Right lobe of liver (tissue), 6 donors: ENCODE measurements around the gene RNF8. TPM values are rescaled to one million over a fixed set of nuclear protein-coding genes. Genes with fewer than 3 reads are reported as not detected.

Experiments used
- ATAC-seq, 4 donors: fragments of 200-7000 bp; cut with Tn5 transposase; one replicate each; pipeline ENCODE4 v1.9.1; 2020; ENCODE audit warnings: mild to moderate bottlenecking in 4 of 4, moderate library complexity in 4 of 4
- DNase-seq, 3 donors: peaks; one replicate each; pipeline ENCODE4 v3.0.0-alpha.2; 2020
- H3K27ac ChIP-seq, 3 donors: fragments of 200-600 bp; one replicate each; pipeline ENCODE4 v1.8.0; 2022
- H3K27me3 ChIP-seq, 2 donors: fragments of 200-600 bp; one replicate each; pipeline ENCODE4 v1.8.0; 2022
- H3K36me3 ChIP-seq, 4 donors: fragments of 200-600 bp; sonication (generic) in 1 of 4; one replicate each; pipeline versions ENCODE4 v1.5.1 to v1.8.0; 2017 to 2022; ENCODE audit warnings: control low read depth in 1 of 4
- H3K4me1 ChIP-seq, 4 donors: fragments of 200-600 bp; sonication (generic) in 1 of 4; one replicate each; pipeline versions ENCODE4 v1.5.1 to v1.8.0; 2017 to 2022; ENCODE audit warnings: control low read depth in 1 of 4
- H3K4me3 ChIP-seq, 3 donors: fragments of 200-600 bp; one replicate each; pipeline ENCODE4 v1.8.0; 2022
- H3K9me3 ChIP-seq, 4 donors: fragments of 200-600 bp; sonication (generic) in 1 of 4; one replicate each; pipeline versions ENCODE4 v1.5.1 to v1.8.0; 2017 to 2022; ENCODE audit warnings: control low read depth in 1 of 4
- CTCF ChIP-seq, 4 donors: fragments of 200-600 bp in 3 of 4; fragments of 450-650 bp in 1 of 4; IDR thresholded peaks; one replicate each; pipeline versions ENCODE4 v1.5.1 to v1.8.0; 2016 to 2022; ENCODE audit warnings: antibody characterized with exemption in 4 of 4, mild to moderate bottlenecking in 2 of 4
- POLR2A ChIP-seq: fragments of 450-650 bp; IDR thresholded peaks from one replicate; pipeline ENCODE4 v1.6.1; 2017; ENCODE audit warnings: antibody characterized with exemption, mild to moderate bottlenecking
- WGBS: methylation state at CpG from one replicate; pipeline ENCODE4 v1.1.6; 2018; ENCODE audit warnings: low coverage, low lambda C conversion rate; ENCODE audit not compliant: insufficient coverage; ENCODE audit errors: missing lambda C conversion rate; 5-methylcytosine and 5-hydroxymethylcytosine counted together
- intact Hi-C, 2 donors: fragments of 100-400 bp; cut with DNase I; formaldehyde crosslinking; loops; one replicate each; pipeline versions ENCODE4 v1.11.2 to v1.14.1; 2022
- total RNA-seq, 6 experiments: library from RNA; depleted of rRNA in 2 of 6; stranded (reverse); fragments of >200 nt in 2 of 6; fragmentation: NEBNext Ultra II Directional in 3 of 6; extraction: Animal tissue kit (Norgen Biotek cat#: 25700) in 3 of 6; gene quantifications; one replicate each; pipeline versions ENCODE4 v1.1.0 to v1.2.4, GENCODE V29; 2016 to 2023
- donor health status: DM: no; HTN: yes; CAD: no.
- donor health status: DM: no; HTN: no; CAD: no.
- donor health status: DM: no; HTN: no; CAD: no.
- donor health status: DM: no; HTN: yes; CAD: no.
- donor health status: DM: no; HTN: yes; CAD: no.

Gene RNF8
- total RNA-seq, 6 experiments from 2014 or later, result 4.3 to 7.1 (median 6.1) TPM

- Histone ChIP-seq H3K9me3 (no peaks in the 10 kb centered on the region), H3K4me1 (no peaks in the 10 kb centered on the region), H3K27ac (no peak overlapping the region), H3K4me3 (no peak overlapping the region), H3K36me3 (peaks cover 0 to 24% (median 0%) of the 10 kb centered on the region in 4 donors), H3K27me3 (no peaks in the 10 kb centered on the region)
- intact Hi-C loops, result no loop called here
- WGBS, result 86% methylated on average over 2 of the region's 2 CpGs
- ATAC-seq (no peak), DNase-seq (no peak)
- TF ChIP-seq POLR2A, result no peak
- no peak for TF ChIP-seq CTCF (IDR thresholded peaks at IDR 0.05)
Measured at GRCh38 chr6:37362101-37362828, 8.5 kb downstream of the RNF8 start.

- intact Hi-C loops, result no loop called here
- 38% methylated on average over 2 of the region's 2 CpGs for WGBS
- ATAC-seq (peak in 3 of 4 donors; percentile 34 to 44 (median 40)), DNase-seq (no peak)
- Histone ChIP-seq H3K9me3 (no peaks in the 10 kb centered on the region), H3K27me3 (no peaks in the 10 kb centered on the region), H3K36me3 (peaks cover 0 to 23% (median 3%) of the 10 kb centered on the region in 4 donors), H3K4me1 (no peaks in the 10 kb centered on the region), H3K4me3 (no peak overlapping the region), H3K27ac (no peak overlapping the region)
- TF ChIP-seq CTCF (IDR thresholded peaks at IDR 0.05) (peak in 3 of 4 donors; percentile 16 to 34 (median 21)), POLR2A (no peak)
Measured at GRCh38 chr6:37365791-37366190, 12.0 kb downstream of the RNF8 start.

- Histone ChIP-seq H3K27me3 (no peaks in the 10 kb centered on the region), H3K4me1 (no peaks in the 10 kb centered on the region), H3K4me3 (no peak overlapping the region), H3K36me3 (peaks cover 0 to 20% (median 3%) of the 10 kb centered on the region in 4 donors), H3K27ac (no peak overlapping the region), H3K9me3 (no peaks in the 10 kb centered on the region)
- no peak for TF ChIP-seq POLR2A
- TF ChIP-seq CTCF (IDR thresholded peaks at IDR 0.05), result no peak
- 94% methylated on average over 3 of the region's 3 CpGs for WGBS
- ATAC-seq, result no peak
- DNase-seq, result no peak
- intact Hi-C loops, result no loop called here
Measured at GRCh38 chr6:37366910-37367309, 13.1 kb downstream of the RNF8 start.

GRCh38 chr6:37368961-37369320 is 15.2 kb downstream of the RNF8 start:
- TF ChIP-seq CTCF (IDR thresholded peaks at IDR 0.05) (no peak), POLR2A (no peak)
- no peaks in the 10 kb centered on the region for H3K9me3 ChIP-seq
- WGBS, result 50% methylated on average over 1 of the region's 1 CpG
- no peaks in the 10 kb centered on the region for H3K27me3 ChIP-seq
- H3K4me1 ChIP-seq, result no peaks in the 10 kb centered on the region
- H3K4me3 ChIP-seq, result no peak overlapping the region
- H3K27ac ChIP-seq, result no peak overlapping the region
- H3K36me3 ChIP-seq, result peaks cover 0 to 9% (median 3%) of the 10 kb centered on the region in 4 donors
- DNase-seq (no peak), ATAC-seq (no peak)
- intact Hi-C loops, result no loop called here
